Parathyroid adenoma (tissue), 2 donors: ENCODE results near the gene DPEP2.

Source experiments
- H2AFZ ChIP-seq: fragments of 300-600 bp; sonication (generic); one replicate; pipeline ENCODE4 v1.7.0; 2017; ENCODE audit warnings: antibody characterized with exemption, mild to moderate bottlenecking
- H3K27ac ChIP-seq: fragments of 300-600 bp; sonication (generic); one replicate; pipeline ENCODE4 v1.7.0; 2017
- H3K27me3 ChIP-seq: fragments of 300-600 bp; sonication (generic); one replicate; pipeline ENCODE4 v1.7.0; 2017; ENCODE audit warnings: low read length; ENCODE audit not compliant: control insufficient read depth, insufficient read depth
- H3K36me3 ChIP-seq: fragments of 300-600 bp; sonication (generic); one replicate; pipeline ENCODE4 v1.7.0; 2017; ENCODE audit warnings: low read length; ENCODE audit not compliant: control insufficient read depth, insufficient read depth
- H3K4me1 ChIP-seq: fragments of 300-600 bp; sonication (generic); one replicate; pipeline ENCODE4 v1.7.0; 2017; ENCODE audit warnings: control low read depth
- H3K4me2 ChIP-seq: fragments of 300-600 bp; sonication (generic); one replicate; pipeline ENCODE4 v1.7.0; 2017; ENCODE audit warnings: low read length
- H3K4me3 ChIP-seq: fragments of 300-600 bp; sonication (generic); one replicate; pipeline ENCODE4 v1.7.0; 2017; ENCODE audit warnings: low read depth, low read length
- H3K79me2 ChIP-seq: fragments of 300-600 bp; sonication (generic); one replicate; pipeline ENCODE4 v1.7.0; 2017; ENCODE audit warnings: control low read depth
- H3K9ac ChIP-seq: fragments of 300-600 bp; sonication (generic); one replicate; pipeline ENCODE4 v1.7.0; 2017; ENCODE audit warnings: mild to moderate bottlenecking
- H3K9me3 ChIP-seq: fragments of 300-600 bp; sonication (generic); one replicate; pipeline ENCODE4 v1.7.0; 2017; ENCODE audit warnings: low read length; ENCODE audit not compliant: control insufficient read depth
- TF ChIP-seq, protein P1 (sequence below): fragments of 300-600 bp; sonication (generic); IDR thresholded peaks from one replicate; pipeline ENCODE4 v1.7.0; 2017; ENCODE audit warnings: antibody characterized with exemption, mild to moderate bottlenecking
- donor health status: primary hyperparathyroidism.

Gene DPEP2

DNA sequence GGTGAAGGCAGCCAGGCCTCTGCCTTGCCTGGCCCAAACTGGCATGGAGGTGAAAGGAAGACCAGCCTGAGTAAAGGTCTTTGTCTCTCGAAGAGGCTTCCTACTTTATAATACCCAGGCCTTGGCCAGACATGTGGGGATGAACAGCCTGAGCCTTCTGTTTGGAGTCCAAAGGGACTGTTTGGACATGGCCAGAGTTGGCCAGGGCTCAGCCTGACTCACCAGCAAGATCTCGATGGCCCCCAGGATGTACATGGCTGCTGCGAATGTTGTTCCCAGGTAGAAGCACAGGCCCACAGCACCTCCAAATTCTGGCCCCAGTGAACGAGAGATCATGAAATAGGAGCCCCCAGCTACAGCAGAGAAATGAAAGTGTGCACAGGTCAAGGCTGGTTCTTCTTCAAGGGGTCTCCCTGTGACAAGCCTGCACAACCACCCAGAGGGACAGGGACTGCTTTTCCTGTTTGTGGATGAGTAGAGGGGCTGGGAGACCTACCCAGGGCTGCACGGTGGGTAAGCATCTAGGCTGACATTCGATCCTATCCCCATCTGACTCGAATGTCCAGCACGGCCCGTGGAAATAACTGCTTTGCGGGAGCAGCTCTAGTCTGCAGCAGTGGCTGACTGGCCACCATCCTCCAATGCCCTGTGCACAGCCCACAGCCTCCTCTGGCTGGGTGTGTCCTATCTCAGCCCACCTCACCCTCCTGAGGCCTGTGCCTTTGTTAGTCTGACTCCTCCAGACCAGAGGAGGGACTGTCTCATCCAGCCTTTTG lies 44.7 kb downstream of the DPEP2 start:
- Histone ChIP-seq H3K4me1 (no peaks in the 10 kb centered on the region), H3K9ac (no peak overlapping the region), H3K27ac (no peak overlapping the region), H3K4me2 (no peak overlapping the region), H3K79me2 (peaks cover 4% of the 10 kb centered on the region), H3K27me3 (no peaks in the 10 kb centered on the region), H3K36me3 (no peaks in the 10 kb centered on the region), H3K9me3 (no peaks in the 10 kb centered on the region), H2AFZ (no peak overlapping the region), H3K4me3 (no peak overlapping the region)
- TF ChIP-seq, protein P1, sequence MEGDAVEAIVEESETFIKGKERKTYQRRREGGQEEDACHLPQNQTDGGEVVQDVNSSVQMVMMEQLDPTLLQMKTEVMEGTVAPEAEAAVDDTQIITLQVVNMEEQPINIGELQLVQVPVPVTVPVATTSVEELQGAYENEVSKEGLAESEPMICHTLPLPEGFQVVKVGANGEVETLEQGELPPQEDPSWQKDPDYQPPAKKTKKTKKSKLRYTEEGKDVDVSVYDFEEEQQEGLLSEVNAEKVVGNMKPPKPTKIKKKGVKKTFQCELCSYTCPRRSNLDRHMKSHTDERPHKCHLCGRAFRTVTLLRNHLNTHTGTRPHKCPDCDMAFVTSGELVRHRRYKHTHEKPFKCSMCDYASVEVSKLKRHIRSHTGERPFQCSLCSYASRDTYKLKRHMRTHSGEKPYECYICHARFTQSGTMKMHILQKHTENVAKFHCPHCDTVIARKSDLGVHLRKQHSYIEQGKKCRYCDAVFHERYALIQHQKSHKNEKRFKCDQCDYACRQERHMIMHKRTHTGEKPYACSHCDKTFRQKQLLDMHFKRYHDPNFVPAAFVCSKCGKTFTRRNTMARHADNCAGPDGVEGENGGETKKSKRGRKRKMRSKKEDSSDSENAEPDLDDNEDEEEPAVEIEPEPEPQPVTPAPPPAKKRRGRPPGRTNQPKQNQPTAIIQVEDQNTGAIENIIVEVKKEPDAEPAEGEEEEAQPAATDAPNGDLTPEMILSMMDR = no peak

DNA sequence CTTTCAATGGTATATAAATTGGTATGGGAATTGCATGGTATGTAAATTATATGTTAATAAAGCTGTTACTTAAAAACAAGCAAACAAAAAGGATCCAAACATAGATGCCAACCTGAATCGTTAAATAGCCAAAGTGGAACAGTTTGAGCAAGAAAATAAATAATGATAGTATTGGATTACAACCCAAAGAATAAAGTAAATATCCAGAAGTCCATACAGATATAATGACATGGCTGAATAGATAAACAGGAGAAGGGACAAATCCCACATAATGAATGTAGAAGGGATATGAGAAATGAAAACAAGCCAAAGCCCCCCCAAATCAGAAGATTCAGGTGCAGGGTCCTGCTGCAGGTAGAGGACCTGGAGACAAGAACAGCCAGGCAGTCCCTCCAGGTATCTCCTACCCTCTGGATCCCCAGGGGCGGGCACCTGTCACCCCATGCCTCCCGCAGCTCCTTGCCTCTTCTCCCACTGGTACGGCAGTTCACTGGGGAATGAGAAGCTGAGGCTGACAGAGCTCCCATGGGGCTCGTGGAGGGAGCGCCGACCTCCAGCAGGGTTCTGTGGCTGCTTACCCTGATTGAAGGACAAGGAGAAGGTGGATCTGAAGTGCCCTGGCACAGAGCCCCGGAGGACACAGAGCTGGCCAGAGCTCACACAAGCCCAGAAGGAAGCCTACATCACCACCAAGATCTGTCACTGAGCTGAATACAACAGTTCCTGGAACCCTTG lies 45.5 kb downstream of the DPEP2 start:
- H3K79me2 ChIP-seq = peaks cover 4% of the 10 kb centered on the region
- H3K27ac ChIP-seq = no peak overlapping the region
- no peaks in the 10 kb centered on the region for H3K9me3 ChIP-seq
- no peaks in the 10 kb centered on the region for H3K36me3 ChIP-seq
- H3K9ac ChIP-seq = no peak overlapping the region
- no peaks in the 10 kb centered on the region for H3K4me1 ChIP-seq
- TF ChIP-seq, protein P1 = no peak
- no peaks in the 10 kb centered on the region for H3K27me3 ChIP-seq
- no peak overlapping the region for H3K4me2 ChIP-seq
- no peak overlapping the region for H3K4me3 ChIP-seq
- no peak overlapping the region for H2AFZ ChIP-seq

DNA sequence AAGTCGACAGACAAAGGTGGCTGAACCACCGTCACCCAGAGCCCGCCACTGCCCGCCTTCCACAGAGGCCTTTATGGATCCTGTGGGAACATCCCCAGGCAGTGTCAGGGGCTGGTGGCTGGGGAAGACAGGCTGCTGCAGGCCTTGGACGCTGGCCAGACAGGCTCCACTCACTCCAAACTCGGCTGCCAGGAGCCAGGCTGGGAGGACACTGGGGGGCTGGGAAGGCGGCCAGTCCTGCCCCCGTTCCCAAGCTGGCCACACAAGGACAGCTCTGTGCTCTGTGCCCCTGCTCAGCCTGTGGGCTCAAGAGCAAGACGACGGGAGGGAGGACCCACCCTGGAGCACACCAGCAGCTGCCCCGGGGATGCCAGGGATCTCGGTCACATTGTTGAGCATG lies 47.8 kb downstream of the DPEP2 start:
- Histone ChIP-seq H3K4me3 (no peak overlapping the region), H3K79me2 (peaks cover 2% of the 10 kb centered on the region), H3K4me1 (no peaks in the 10 kb centered on the region), H3K27me3 (no peaks in the 10 kb centered on the region), H3K9ac (no peak overlapping the region), H3K36me3 (no peaks in the 10 kb centered on the region), H3K27ac (no peak overlapping the region), H3K9me3 (no peaks in the 10 kb centered on the region), H3K4me2 (no peak overlapping the region), H2AFZ (no peak overlapping the region)
- TF ChIP-seq, protein P1 = no peak

DNA sequence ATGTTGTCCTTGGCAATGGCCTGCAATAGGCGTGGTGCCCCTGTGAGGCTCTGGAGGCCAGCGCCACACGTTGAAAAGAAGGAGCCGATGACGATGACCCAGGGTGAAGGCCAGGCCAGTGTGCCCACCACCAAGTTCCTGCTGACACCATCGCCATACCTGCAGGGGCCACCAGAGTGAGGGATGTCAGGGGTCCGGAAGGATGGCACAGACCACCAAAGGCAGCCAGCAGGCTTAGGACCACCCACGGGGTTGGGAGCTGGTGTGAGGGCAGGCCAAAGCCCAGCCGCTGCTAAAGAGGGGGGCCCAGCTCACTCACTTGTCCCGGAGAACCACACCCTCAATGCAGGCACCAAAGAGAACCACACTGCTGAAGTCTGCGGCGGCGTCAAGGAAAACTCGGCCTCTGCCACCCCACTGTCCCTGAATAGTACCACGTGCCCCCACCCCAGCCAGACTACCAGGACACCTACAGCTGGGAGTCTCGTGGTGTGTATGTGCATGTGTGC lies 48.9 kb downstream of the DPEP2 start:
- Histone ChIP-seq H2AFZ (no peak overlapping the region), H3K27ac (no peak overlapping the region), H3K36me3 (no peaks in the 10 kb centered on the region), H3K27me3 (no peaks in the 10 kb centered on the region), H3K9me3 (no peaks in the 10 kb centered on the region), H3K9ac (no peak overlapping the region), H3K4me2 (no peak overlapping the region), H3K4me1 (no peaks in the 10 kb centered on the region), H3K79me2 (peaks cover 2% of the 10 kb centered on the region), H3K4me3 (no peak overlapping the region)
- TF ChIP-seq, protein P1 = no peak
